Measurements from ENCODE around the gene NAIF1. TPM values are rescaled to one million over a fixed set of nuclear protein-coding genes. Genes with fewer than 3 reads are reported as not detected.

NAIF1 gene
- total RNA-seq, 2 donors from 2014 or later: 10.8 to 11.6 TPM

DNA sequence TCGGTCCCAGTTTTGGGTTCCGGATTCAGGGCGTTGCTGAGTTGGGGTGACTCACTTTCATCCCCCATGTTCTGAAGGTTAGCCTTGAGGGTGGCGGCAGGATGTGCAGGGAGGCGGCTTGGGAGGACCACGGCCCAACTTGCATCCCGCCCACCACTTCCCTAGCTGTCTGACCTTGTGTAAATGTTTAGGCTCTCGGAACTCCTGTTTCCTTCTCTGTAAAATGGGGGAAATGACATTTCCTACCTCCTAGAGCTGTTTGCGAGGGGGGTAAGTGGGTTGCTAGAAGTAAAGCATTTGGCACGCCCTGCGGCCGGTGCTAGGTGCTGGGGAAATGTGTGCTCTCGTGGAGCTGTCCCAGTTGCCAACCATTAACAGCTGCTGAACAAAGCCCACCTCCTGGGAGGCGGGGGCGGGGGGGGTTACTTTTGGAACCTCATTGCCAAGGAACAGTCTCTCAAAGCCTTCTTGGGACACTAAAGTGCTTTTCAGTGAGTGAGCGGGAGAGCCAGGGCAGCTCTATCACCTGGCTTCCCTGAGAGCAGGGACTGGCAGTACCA lies 32.9 kb upstream of the NAIF1 start:
- H3K9me3 ChIP-seq: no peaks in the 10 kb centered on the region
- peaks cover 23% of the 10 kb centered on the region for H3K4me1 ChIP-seq
- intact Hi-C loops (cut with DNase I): no loop called here
- H3K9ac ChIP-seq (ENCODE audit: low read depth in 2 of 2, low read length in 2 of 2): peak overlapping the region in 1 of 2 donors; percentile 98
- no peak overlapping the region for H3K4me3 ChIP-seq
- peaks cover 9% of the 10 kb centered on the region for H3K36me3 ChIP-seq
- DNase-seq: no peak
- H3K27ac ChIP-seq: peak overlapping the region; percentile 87
- TF ChIP-seq, protein P1, sequence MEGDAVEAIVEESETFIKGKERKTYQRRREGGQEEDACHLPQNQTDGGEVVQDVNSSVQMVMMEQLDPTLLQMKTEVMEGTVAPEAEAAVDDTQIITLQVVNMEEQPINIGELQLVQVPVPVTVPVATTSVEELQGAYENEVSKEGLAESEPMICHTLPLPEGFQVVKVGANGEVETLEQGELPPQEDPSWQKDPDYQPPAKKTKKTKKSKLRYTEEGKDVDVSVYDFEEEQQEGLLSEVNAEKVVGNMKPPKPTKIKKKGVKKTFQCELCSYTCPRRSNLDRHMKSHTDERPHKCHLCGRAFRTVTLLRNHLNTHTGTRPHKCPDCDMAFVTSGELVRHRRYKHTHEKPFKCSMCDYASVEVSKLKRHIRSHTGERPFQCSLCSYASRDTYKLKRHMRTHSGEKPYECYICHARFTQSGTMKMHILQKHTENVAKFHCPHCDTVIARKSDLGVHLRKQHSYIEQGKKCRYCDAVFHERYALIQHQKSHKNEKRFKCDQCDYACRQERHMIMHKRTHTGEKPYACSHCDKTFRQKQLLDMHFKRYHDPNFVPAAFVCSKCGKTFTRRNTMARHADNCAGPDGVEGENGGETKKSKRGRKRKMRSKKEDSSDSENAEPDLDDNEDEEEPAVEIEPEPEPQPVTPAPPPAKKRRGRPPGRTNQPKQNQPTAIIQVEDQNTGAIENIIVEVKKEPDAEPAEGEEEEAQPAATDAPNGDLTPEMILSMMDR (IDR thresholded peaks at IDR 0.05): no peak
- no peaks in the 10 kb centered on the region for H3K27me3 ChIP-seq

- TF ChIP-seq, protein P1 (IDR thresholded peaks at IDR 0.05): no peak
- H3K36me3 ChIP-seq: peaks cover 9% of the 10 kb centered on the region
- no peaks in the 10 kb centered on the region for H3K27me3 ChIP-seq
- peaks cover 21% of the 10 kb centered on the region for H3K4me1 ChIP-seq
- intact Hi-C loops (cut with DNase I): no loop called here
- peak overlapping the region; percentile 40 for H3K4me3 ChIP-seq
- H3K9me3 ChIP-seq: no peaks in the 10 kb centered on the region
- peak overlapping the region; percentile 87 for H3K27ac ChIP-seq
- H3K9ac ChIP-seq (ENCODE audit: low read depth in 2 of 2, low read length in 2 of 2): peak overlapping the region; percentile 80 to 98
- DNase-seq: no peak
These were observed 32.3 kb upstream of the NAIF1 start for GRCh38 chr9:128099231-128099931.

GRCh38 chr9:128098297-128099230 lies 31.4 kb upstream of the NAIF1 start:
- H3K36me3 ChIP-seq: peaks cover 9% of the 10 kb centered on the region
- H3K9ac ChIP-seq (ENCODE audit: low read depth in 2 of 2, low read length in 2 of 2): peak overlapping the region; percentile 80 to 98
- DNase-seq: peak; percentile 96
- peak overlapping the region; percentile 40 for H3K4me3 ChIP-seq
- H3K27me3 ChIP-seq: no peaks in the 10 kb centered on the region
- H3K27ac ChIP-seq: peak overlapping the region; percentile 87
- intact Hi-C loops (cut with DNase I): no loop called here
- TF ChIP-seq, protein P1 (IDR thresholded peaks at IDR 0.05): no peak
- H3K9me3 ChIP-seq: no peaks in the 10 kb centered on the region
- H3K4me1 ChIP-seq: peaks cover 13% of the 10 kb centered on the region

DNA sequence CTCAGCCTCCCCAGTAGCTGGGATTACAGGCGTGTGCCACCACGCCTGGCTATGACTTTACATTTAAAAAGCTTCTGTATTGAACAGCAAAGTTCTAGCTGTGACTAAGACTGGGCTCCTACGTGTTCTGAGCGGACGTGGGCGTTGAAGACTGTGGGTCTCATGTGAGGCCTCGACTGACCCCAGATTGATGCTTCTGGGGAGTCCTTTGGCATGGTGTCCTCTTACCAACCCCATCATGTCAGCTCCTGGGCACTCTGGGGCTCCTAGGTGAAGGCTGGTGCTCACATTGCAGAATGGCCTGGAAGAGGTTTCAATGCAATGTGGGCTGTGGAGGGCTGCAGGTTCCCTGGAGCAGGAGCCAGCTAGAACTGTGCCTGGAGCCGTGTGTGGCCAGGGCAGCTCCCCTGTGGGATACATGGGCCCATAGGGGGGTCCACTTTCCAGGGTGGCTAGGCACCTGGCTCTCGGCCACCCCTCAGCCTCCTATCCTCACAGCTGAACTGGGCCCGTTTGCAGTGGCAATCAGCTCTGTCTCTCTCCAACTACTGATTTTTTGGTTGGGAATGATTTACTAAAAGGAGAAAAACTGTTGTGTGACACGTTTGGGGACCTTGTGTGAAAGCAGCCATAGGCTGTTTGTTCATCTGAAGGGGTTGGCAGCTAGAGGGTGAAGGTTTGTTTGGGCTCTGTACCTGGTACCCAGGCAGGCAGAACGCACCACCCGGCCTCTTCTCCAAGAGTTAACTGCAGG lies 30.6 kb upstream of the NAIF1 start:
- Histone ChIP-seq H3K9ac (ENCODE audit: low read depth in 2 of 2, low read length in 2 of 2) (peak overlapping the region; percentile 80 to 98), H3K4me1 (peaks cover 10% of the 10 kb centered on the region), H3K27ac (peak overlapping the region; percentile 87), H3K36me3 (peaks cover 9% of the 10 kb centered on the region), H3K4me3 (no peak overlapping the region), H3K27me3 (no peaks in the 10 kb centered on the region), H3K9me3 (no peaks in the 10 kb centered on the region)
- DNase-seq: no peak
- intact Hi-C loops (cut with DNase I): no loop called here
- TF ChIP-seq, protein P1 (IDR thresholded peaks at IDR 0.05): no peak
